Kidney capillary endothelial cell (primary cell): ENCODE results near the gene ZNHIT1.
A peak's percentile ranks its signal among the peaks of the same experiment; 100 is the strongest.

Experiments
- DNase-seq: peaks from one replicate; pipeline ENCODE4 v3.0.0-alpha.2; 2018; ENCODE audit warnings: low spot score

The ZNHIT1 gene

GRCh38 chr7:101218236-101219125, 516 bp downstream of the ZNHIT1 start:
- no peak for DNase-seq

DNA sequence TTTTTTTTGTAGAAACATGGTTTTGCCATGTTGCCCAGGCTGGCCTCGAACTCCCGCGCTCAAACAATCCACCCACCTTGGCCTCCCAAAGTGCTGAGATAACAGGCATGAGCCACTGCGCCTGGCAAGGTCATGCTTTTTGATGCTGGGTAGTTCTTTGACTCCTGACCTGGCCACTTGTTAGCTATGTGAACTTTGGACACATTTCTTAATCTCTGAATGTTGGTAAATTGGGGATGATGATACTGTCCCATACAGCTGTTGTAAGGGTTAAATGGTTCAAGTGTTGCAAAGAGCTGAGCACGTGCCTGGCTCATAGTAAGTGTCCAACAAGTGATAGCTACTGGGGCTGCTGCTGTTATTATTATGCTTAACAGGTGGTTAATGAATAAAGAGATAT, 2.3 kb downstream of the ZNHIT1 start:
- DNase-seq: no peak

DNA sequence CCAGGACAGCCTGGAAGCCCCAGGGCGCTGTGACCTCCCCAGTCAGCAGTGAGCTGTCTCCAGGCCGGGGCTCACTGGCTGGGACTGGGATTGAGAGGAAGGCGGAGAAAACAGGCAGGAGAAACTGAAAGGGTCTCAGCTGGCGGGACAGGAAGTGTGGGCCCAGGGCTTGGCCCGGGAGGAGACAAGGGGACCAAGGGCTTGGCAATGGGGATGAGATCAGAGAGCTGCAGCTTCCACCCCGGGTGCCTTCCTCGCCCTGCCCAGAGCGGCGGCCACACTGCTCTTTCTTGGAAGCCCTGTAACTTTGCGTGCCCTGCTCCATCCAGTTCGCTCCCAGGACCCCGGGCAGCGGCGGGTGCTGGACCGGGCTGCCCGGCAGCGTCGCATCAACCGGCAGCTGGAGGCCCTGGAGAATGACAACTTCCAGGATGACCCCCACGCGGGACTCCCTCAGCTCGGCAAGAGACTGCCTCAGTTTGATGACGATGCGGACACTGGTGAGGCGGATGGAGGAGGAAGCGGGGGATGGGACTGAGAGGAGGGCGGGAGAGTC, 4.4 kb downstream of the ZNHIT1 start:
- DNase-seq: no peak

DNA sequence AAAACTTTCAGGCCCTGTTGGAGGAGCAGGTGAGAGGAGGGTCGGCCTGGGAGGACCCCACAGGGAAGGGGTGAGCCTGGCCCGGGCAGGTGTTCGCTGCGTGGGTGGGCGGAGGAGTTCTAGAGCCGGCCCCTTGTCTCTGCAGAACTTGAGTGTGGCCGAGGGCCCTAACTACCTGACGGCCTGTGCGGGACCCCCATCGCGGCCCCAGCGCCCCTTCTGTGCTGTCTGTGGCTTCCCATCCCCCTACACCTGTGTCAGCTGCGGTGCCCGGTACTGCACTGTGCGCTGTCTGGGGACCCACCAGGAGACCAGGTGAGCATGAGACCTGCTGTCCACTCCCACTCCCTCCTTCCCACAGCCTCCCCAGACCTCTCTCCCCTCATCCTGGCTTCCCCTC, 5.6 kb downstream of the ZNHIT1 start:
- no peak for DNase-seq

DNA sequence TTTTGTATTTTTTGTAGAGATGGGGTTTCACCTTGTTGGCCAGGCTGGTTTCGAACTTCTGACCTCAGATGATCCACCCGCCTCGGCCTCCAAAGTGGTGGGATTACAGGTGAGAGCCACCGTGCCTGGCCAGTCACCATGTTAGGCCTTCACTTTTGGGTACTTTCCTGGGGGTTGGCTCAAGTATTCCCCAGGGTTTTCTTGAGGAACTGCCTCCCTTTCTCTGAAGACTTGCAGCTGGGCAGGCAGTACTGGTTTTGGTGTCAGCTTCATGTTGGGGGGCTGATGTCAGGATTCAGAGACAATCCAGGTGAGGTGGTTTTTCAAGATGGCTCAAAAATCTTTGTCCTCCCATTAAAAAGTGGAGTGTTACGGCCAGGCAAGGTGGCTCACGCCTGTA, 7.7 kb downstream of the ZNHIT1 start:
- no peak for DNase-seq

DNA sequence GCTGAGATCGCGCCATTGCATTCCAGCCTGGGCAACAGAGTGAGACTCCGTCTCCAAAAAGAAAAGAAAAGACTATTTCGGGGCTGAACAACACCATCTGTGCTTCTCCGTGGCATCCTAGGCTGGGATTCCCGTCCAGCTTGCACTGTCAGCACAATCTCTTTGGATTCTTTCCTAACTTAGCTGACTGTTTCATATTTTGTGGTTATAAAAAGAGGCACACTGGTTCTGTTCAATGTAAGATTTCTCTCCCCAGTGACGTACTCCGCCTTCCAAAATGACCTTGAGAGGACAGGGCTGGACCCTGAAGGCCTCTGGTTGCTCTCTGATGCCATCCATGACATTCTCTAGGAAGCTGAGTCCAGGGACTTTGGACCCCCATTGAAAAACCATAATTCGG, 8.8 kb downstream of the ZNHIT1 start:
- DNase-seq: no peak

GRCh38 chr7:101231644-101232043, 13.7 kb downstream of the ZNHIT1 start:
- DNase-seq: peak; percentile 59

DNA sequence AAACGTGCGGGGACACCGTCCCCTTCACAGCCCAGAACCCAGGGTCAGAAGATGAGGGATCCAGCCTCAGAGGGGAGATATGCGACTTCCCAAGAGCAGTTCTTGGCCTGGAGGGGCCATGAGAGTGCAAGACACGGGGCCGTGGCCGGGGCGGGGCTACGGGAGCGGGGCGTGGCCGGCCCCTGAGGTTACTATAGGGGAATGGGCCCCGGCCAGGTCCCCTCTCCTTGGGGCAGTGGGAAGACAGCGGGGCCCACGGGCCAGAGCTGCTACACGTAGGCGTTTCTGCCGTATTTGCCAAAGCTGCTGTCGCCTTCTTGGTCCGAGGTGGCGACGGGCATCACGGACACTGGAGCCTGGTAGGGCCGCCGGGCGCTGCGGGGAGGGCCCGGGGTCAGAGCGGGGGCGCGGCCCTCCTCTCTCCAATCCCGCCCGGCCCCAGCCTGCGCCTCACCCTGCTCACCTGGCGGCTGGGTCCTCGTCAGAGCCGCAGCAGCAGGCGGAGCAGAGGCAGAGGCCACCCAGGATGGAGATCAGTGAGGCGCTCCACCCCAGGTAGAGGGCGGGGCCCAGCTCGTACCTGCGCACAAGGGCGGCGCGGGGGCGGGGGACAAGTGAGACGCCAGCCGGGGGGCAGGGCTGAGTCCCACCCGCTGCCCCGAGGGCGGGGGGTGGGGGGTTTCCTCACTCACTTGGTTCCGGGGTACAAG, 14.3 kb downstream of the ZNHIT1 start:
- DNase-seq: no peak

GRCh38 chr7:101233907-101234547, 16.1 kb downstream of the ZNHIT1 start:
- DNase-seq: no peak

GRCh38 chr7:101234636-101235035, 16.7 kb downstream of the ZNHIT1 start:
- no peak for DNase-seq

- DNase-seq: no peak
Observed at GRCh38 chr7:101235050-101235449, 17.1 kb downstream of the ZNHIT1 start.

GRCh38 chr7:101235522-101235921, 17.6 kb downstream of the ZNHIT1 start:
- DNase-seq: no peak

DNA sequence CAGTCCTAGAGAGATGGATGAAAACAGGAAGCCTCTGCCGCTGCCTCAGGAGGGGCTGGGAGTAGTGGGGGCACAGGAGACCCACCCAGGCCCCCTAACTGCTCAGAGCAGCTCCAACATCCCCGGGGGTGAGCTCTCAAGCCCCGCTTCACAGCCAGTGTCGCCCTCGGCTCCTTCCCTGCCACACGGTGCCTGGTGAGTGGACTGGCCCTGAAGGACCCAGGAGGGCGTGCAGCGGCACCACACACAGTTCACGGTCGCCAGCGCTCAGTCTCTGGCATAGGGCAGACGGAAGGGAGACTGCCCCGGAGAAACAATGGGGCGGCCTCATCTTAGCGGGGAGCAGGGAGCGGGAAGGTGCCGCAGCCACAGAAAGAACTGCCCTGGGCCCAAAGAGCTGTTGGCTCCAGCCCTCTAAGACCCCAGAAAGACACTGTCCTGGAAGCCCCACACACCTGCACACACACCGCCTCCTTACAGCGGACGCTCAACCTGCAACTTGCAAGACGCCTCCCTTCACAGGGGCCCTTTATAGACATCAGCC, 18.4 kb downstream of the ZNHIT1 start:
- no peak for DNase-seq

DNA sequence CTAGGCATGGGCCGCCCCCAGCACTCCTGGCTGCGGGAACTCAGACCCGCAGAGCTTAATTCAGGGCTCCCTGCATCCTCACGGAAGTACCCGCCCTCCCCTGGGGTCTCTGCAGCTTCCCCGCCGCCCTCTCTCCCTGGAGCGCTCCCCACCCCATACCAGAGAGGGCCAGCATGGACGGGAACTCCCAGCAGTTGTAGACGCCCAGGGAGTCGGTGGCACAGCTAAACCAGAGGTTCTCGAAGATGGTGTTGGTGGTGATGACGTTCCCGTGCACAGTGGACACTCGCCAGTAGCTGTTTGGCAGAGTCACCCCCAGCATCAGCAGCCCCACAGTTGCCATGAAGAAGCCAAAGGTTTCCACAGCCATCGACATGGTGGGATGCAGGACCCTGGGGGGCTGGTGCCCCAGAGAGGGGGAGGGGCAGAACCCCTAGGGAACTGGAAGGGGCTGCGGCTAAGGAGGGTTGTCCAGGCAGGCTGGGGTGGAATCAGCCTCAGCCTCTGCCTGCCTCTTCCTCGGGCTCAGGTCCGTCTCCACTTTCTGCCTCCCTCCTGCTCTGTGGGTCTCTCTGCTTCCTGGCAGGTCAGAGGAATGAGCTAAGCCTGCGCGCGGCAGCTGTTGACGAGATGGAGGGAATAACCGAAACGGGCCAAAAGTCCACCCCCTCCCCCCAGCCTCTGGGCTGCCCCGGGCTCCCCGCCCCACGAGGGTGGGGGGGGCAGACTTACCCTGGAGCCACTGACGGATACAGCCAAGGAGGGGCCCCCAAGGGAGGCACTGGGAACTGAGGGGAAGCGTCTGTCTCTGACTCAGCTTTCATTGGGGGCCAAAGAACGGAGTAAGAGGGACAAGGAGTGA, 19.5 kb downstream of the ZNHIT1 start, which contains the start of gene CLDN15:
TSS of gene CLDN15 (minus strand) at position 597 of the 862 bp plus-strand sequence. CDS start at position 376, 221 bp downstream.
- DNase-seq: no peak

- no peak for DNase-seq
Observed at GRCh38 chr7:101238226-101239182, 20.5 kb downstream of the ZNHIT1 start.

- DNase-seq: no peak
Observed at GRCh38 chr7:101239191-101239950, 21.4 kb downstream of the ZNHIT1 start.

GRCh38 chr7:101239951-101240220, 21.9 kb downstream of the ZNHIT1 start:
- DNase-seq: no peak

DNA sequence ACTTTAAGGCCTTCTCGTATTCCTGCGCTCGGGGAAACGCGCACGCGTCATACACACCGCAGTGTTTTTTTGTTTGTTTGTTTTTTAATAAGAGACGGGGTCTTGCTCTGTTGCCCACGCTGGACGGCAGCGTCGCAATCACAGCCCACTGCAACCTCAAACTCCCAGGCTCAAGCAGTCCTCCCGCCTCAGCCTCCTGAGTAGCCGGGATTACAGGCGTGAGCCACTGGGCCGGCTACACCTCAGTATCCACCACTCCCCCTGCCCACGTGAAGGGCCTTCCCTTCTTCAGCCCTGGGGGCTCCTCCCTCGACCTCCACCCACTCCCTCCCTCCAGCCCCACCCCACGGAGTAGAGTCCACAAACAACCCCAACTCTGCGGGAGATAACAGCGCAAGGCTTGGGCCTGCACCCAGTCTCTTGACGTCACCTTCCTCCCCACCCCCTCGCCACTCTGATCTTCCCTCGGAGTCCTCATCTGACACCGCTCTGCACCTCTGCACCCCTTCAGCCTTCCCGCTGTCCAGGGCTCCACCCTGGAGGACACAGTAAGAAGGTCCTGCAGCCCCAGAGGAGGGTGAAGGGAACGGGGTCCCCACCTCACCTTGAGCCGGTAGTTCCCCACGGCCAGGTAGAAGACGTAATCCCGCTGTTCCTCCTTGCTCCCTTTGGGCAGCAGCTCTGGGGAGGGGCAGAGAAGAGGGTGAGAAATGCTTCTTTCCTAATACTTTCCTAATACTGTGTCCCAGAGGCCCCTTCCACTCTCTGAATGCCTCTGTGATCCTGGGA, 22.5 kb downstream of the ZNHIT1 start:
- DNase-seq: no peak

- no peak for DNase-seq
Observed at GRCh38 chr7:101241015-101241363, 23.0 kb downstream of the ZNHIT1 start.
